Bronchial epithelial cell (primary cell): ENCODE data around the gene IGF2BP1. TPM values are rescaled to one million over a fixed set of nuclear protein-coding genes. Genes with fewer than 3 reads are reported as not detected.

Source experiments
- DNase-seq: peaks from one replicate; pipeline ENCODE4 v3.0.0-alpha.2; 2010; ENCODE audit warnings: low read depth
- FAIRE-seq: peaks from 2 replicates; lab custom pipeline; 2011; peaks lifted over from hg19 to GRCh38; lab: Jason Lieb, UNC
- H3K27me3 ChIP-seq: 2 replicates; pipeline ENCODE4 v1.5.1; 2011; ENCODE audit warnings: low read length; ENCODE audit not compliant: control insufficient read depth, insufficient read depth
- H3K36me3 ChIP-seq: 2 replicates; pipeline ENCODE4 v1.5.1; 2011; ENCODE audit warnings: low read length; ENCODE audit not compliant: control insufficient read depth, insufficient read depth
- H3K4me3 ChIP-seq: 2 replicates; pipeline ENCODE4 v1.5.1; 2011; ENCODE audit warnings: mild to moderate bottlenecking, low read depth, low read length, control low read depth
- CTCF ChIP-seq: IDR thresholded peaks from 2 replicates; pipeline ENCODE4 v1.5.1; 2011; ENCODE audit warnings: mild to moderate bottlenecking, moderate library complexity, low read length, control low read depth, inconsistent platforms; ENCODE audit not compliant: insufficient read depth, severe bottlenecking
- total RNA-seq: library from RNA; depleted of rRNA; stranded (reverse); fragments of >200 nt; gene quantifications from 2 replicates; pipeline ENCODE4 v1.2.1, GENCODE V29; 2014

Gene IGF2BP1
- total RNA-seq, 1 donor from 2014 or later: not detected

- no peaks in the 10 kb centered on the region for H3K36me3 ChIP-seq
- H3K27me3 ChIP-seq: peaks cover 45% of the 10 kb centered on the region
- no peak overlapping the region for H3K4me3 ChIP-seq
- no peak for TF ChIP-seq CTCF
- DNase-seq (no peak), FAIRE-seq (no peak)
Measured at GRCh38 chr17:48993305-48993704, 3.9 kb upstream of the IGF2BP1 start.

- no peak for TF ChIP-seq CTCF
- no peak for FAIRE-seq
- DNase-seq: no peak
- H3K27me3 ChIP-seq: peaks cover 48% of the 10 kb centered on the region
- H3K4me3 ChIP-seq: no peak overlapping the region
- no peaks in the 10 kb centered on the region for H3K36me3 ChIP-seq
Measured at GRCh38 chr17:48993951-48994350, 3.2 kb upstream of the IGF2BP1 start.

- no peak for FAIRE-seq
- DNase-seq: no peak
- H3K4me3 ChIP-seq: no peak overlapping the region
- peaks cover 55% of the 10 kb centered on the region for H3K27me3 ChIP-seq
- no peaks in the 10 kb centered on the region for H3K36me3 ChIP-seq
- no peak for TF ChIP-seq CTCF
Measured at GRCh38 chr17:48994549-48995303, 2.5 kb upstream of the IGF2BP1 start.

GRCh38 chr17:48995304-48995973 is 1.7 kb upstream of the IGF2BP1 start:
- no peak for DNase-seq

GRCh38 chr17:48995974-48996721 is 1.0 kb upstream of the IGF2BP1 start:
- Histone ChIP-seq H3K27me3 (peaks cover 50% of the 10 kb centered on the region), H3K4me3 (no peak overlapping the region), H3K36me3 (no peaks in the 10 kb centered on the region)
- DNase-seq (no peak), FAIRE-seq (no peak)
- TF ChIP-seq CTCF: no peak

More at GRCh38 chr17:48995304-48995973, 1.7 kb upstream of the IGF2BP1 start:
- no peak for FAIRE-seq
- Histone ChIP-seq H3K4me3 (no peak overlapping the region), H3K36me3 (no peaks in the 10 kb centered on the region), H3K27me3 (peaks cover 53% of the 10 kb centered on the region)
- no peak for TF ChIP-seq CTCF
